Measurements from ENCODE around the gene DCUN1D2. TPM values are rescaled to one million over a fixed set of nuclear protein-coding genes. Genes with fewer than 3 reads are reported as not detected.

Gene DCUN1D2
- total and polyA plus RNA-seq, 2 donors from 2014 or later = 7.6 to 19.5 TPM

DNA sequence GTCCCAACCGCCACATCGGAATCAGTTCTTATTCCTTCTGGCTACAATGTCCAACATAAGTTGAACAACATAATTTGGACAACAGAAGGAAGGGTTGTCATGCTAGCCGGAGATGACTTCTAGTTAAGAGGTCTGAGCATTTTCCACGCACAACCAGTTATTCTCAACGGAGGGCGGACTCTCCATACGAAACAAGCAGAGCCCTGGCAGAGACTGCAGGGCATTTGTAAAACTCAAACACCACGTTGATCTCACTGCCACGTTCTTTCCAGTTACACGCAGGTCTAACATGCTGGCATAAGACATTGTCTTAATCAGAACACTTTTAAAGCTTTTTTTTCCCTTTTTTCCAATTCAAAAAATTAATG is 38.3 kb upstream of the DCUN1D2 start:
- H3K36me3 ChIP-seq (ENCODE audit: control insufficient read depth in 2 of 3, insufficient read depth in 3 of 3, low read length in 3 of 3) = peaks cover 0 to 14% (median 13%) of the 10 kb centered on the region in 3 donors

DNA sequence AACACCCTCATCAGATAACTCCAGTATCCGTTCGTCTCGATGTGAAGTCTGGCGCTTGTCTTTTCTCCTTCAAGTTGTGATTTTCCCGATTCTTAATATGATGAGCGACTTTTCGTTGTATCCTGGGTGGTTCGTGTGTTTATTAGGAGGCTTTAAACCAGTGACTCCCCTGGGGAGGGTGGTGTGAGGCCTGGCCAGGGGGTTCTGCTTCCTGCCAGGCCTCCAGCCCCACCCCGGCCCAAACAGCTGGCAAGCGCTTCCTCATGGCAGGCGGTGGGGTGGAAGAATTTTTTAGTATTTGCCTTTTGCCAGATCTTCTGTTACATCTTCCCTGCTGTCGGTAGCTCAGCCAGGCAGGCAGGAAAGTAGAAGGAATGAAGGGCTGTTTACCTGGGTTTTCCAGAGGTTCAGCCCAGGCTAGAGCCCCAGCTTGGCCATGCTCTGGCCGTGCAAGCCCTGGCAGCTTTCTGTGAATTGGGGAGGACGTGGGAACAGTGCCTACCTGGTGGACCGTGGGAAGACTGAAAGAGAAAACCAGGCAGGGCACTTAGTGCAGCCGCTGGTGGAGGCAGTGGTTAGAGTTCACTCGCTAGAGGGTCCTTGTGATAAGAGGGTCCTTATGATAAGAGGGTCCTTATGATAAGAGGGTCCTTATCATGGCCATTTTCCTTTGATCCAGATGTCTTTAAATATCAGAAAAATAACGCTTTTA is 37.7 kb upstream of the DCUN1D2 start:
- peak in 1 of 5 donors; percentile 30 for DNase-seq
- no peak overlapping the region for H3K4me3 ChIP-seq (ENCODE audit: low read length in 3 of 3)
- peaks cover 0 to 14% (median 13%) of the 10 kb centered on the region in 3 donors for H3K36me3 ChIP-seq (ENCODE audit: control insufficient read depth in 2 of 3, insufficient read depth in 3 of 3, low read length in 3 of 3)
- no peak overlapping the region for H3K9ac ChIP-seq (ENCODE audit: low read length in 3 of 3)
- intact Hi-C loops (cut with DNase I) = no loop called here
- H3K27ac ChIP-seq (ENCODE audit: low read depth in 2 of 2, low read length in 2 of 2) = no peak overlapping the region
- H3K4me1 ChIP-seq (ENCODE audit: control insufficient read depth in 2 of 3, insufficient read depth in 2 of 3, low read depth in 1 of 3, low read length in 3 of 3) = no peaks in the 10 kb centered on the region
- H3K9me3 ChIP-seq (ENCODE audit: control insufficient read depth in 2 of 3, insufficient read depth in 1 of 3, low read length in 3 of 3) = no peaks in the 10 kb centered on the region
- no peak for FAIRE-seq
- no peak for TF ChIP-seq CTCF (IDR thresholded peaks at IDR 0.05; ENCODE audit: borderline replicate concordance, extremely low read depth, insufficient read depth)
- no peaks in the 10 kb centered on the region for H3K27me3 ChIP-seq (ENCODE audit: control insufficient read depth, insufficient read depth, low read length)

More for the DNA sequence above, 38.3 kb upstream of the DCUN1D2 start:
- no peak overlapping the region for H3K9ac ChIP-seq (ENCODE audit: low read length in 3 of 3)
- intact Hi-C loops (cut with DNase I) = no loop called here
- no peaks in the 10 kb centered on the region for H3K9me3 ChIP-seq (ENCODE audit: control insufficient read depth in 2 of 3, insufficient read depth in 1 of 3, low read length in 3 of 3)
- no peak overlapping the region for H3K4me3 ChIP-seq (ENCODE audit: low read length in 3 of 3)
- no peak overlapping the region for H3K27ac ChIP-seq (ENCODE audit: low read depth in 2 of 2, low read length in 2 of 2)
- H3K27me3 ChIP-seq (ENCODE audit: control insufficient read depth, insufficient read depth, low read length) = no peaks in the 10 kb centered on the region
- no peak for TF ChIP-seq CTCF (IDR thresholded peaks at IDR 0.05; ENCODE audit: borderline replicate concordance, extremely low read depth, insufficient read depth)
- DNase-seq = no peak
- H3K4me1 ChIP-seq (ENCODE audit: control insufficient read depth in 2 of 3, insufficient read depth in 2 of 3, low read depth in 1 of 3, low read length in 3 of 3) = no peaks in the 10 kb centered on the region
- FAIRE-seq = no peak

- DNase-seq (no peak), FAIRE-seq (no peak)
- Histone ChIP-seq H3K9ac (ENCODE audit: low read length in 3 of 3) (no peak overlapping the region), H3K27ac (ENCODE audit: low read depth in 2 of 2, low read length in 2 of 2) (no peak overlapping the region), H3K9me3 (ENCODE audit: control insufficient read depth in 2 of 3, insufficient read depth in 1 of 3, low read length in 3 of 3) (no peaks in the 10 kb centered on the region), H3K27me3 (ENCODE audit: control insufficient read depth, insufficient read depth, low read length) (no peaks in the 10 kb centered on the region), H3K4me1 (ENCODE audit: control insufficient read depth in 2 of 3, insufficient read depth in 2 of 3, low read depth in 1 of 3, low read length in 3 of 3) (no peaks in the 10 kb centered on the region), H3K4me3 (ENCODE audit: low read length in 3 of 3) (no peak overlapping the region), H3K36me3 (ENCODE audit: control insufficient read depth in 2 of 3, insufficient read depth in 3 of 3, low read length in 3 of 3) (peaks cover 0 to 14% (median 13%) of the 10 kb centered on the region in 3 donors)
- intact Hi-C loops (cut with DNase I) = no loop called here
- TF ChIP-seq CTCF (IDR thresholded peaks at IDR 0.05; ENCODE audit: borderline replicate concordance, extremely low read depth, insufficient read depth) = no peak
Observed at GRCh38 chr13:113527272-113527958, 36.9 kb upstream of the DCUN1D2 start.
